Neural cell (in vitro differentiated cells): ENCODE data around the gene NOD2. TPM values are rescaled to one million over a fixed set of nuclear protein-coding genes. Genes with fewer than 3 reads are reported as not detected.

Source experiments
- H2AFZ ChIP-seq: fragments of 200-600, 300-800 bp; sonication (generic), shearing (Covaris generic); 2 replicates; pipeline ENCODE4 v1.6.0; 2014; ENCODE audit warnings: low read depth, mild to moderate bottlenecking, antibody characterized with exemption, low read length, moderate library complexity
- H3F3A ChIP-seq: fragments of 200-600 bp; shearing (Covaris generic); 2 replicates; pipeline ENCODE4 v1.6.1; 2016; ENCODE audit warnings: mild to moderate bottlenecking, moderate library complexity, mixed read lengths, antibody characterized with exemption, low read length; ENCODE audit not compliant: insufficient read depth, poor library complexity, severe bottlenecking
- H3K27ac ChIP-seq: fragments of 200-600, 300-800 bp; sonication (generic), shearing (Covaris generic); 2 replicates; pipeline ENCODE4 v1.5.1; 2014; ENCODE audit warnings: mild to moderate bottlenecking, low read length, moderate library complexity
- H3K27me3 ChIP-seq: fragments of 300-800, 200-600 bp; sonication (generic), shearing (Covaris generic); 2 replicates; pipeline ENCODE4 v1.6.0; 2014; ENCODE audit warnings: mild to moderate bottlenecking, low read depth, low read length, moderate library complexity; ENCODE audit not compliant: insufficient read depth
- H3K36me3 ChIP-seq: fragments of 300-800, 200-600 bp; sonication (generic), shearing (Covaris generic); 2 replicates; pipeline ENCODE4 v1.5.1; 2014; ENCODE audit warnings: mild to moderate bottlenecking, antibody characterized with exemption, low read length, moderate library complexity; ENCODE audit not compliant: insufficient read depth
- H3K4me2 ChIP-seq: fragments of 300-800, 200-600 bp; sonication (generic), shearing (Covaris generic); 2 replicates; pipeline ENCODE4 v1.6.0; 2014; ENCODE audit warnings: mild to moderate bottlenecking, low read length
- H3K4me3 ChIP-seq: fragments of 300-800, 200-600 bp; sonication (generic), shearing (Covaris generic); 2 replicates; pipeline ENCODE4 v1.5.1; 2014; ENCODE audit warnings: mild to moderate bottlenecking, low read length, moderate library complexity
- H3K79me2 ChIP-seq: fragments of 200-600 bp; shearing (Covaris generic); replicated peaks from 2 replicates; pipeline ENCODE4 v1.6.0; 2014; ENCODE audit warnings: mild to moderate bottlenecking, low read length, moderate library complexity; ENCODE audit not compliant: insufficient read depth
- H3K9ac ChIP-seq: fragments of 300-800, 200-600 bp; sonication (generic), shearing (Covaris generic); 2 replicates; pipeline ENCODE4 v1.6.1; 2016; ENCODE audit warnings: mild to moderate bottlenecking, low read length, mixed read lengths
- H3K9me2 ChIP-seq: fragments of 200-600 bp; shearing (Covaris generic); 2 replicates; pipeline ENCODE4 v1.6.1; 2016; ENCODE audit warnings: mild to moderate bottlenecking, low read length, mixed read lengths; ENCODE audit not compliant: insufficient read depth
- H3K9me3 ChIP-seq: fragments of 200-600, 300-800 bp; sonication (generic), shearing (Covaris generic); 2 replicates; pipeline ENCODE4 v1.6.1; 2016; ENCODE audit warnings: mild to moderate bottlenecking, mixed run types, low read length, moderate library complexity, mixed read lengths
- H4K20me1 ChIP-seq: fragments of 200-600 bp; shearing (Covaris generic); 2 replicates; pipeline ENCODE4 v1.6.1; 2016; ENCODE audit warnings: mild to moderate bottlenecking, mixed run types; ENCODE audit not compliant: insufficient read depth
- EP300 ChIP-seq: fragments of 450-650 bp; conservative IDR thresholded peaks from 2 replicates; pipeline ENCODE4 v1.6.1; 2014; ENCODE audit warnings: antibody characterized with exemption, mild to moderate bottlenecking, moderate library complexity; ENCODE audit not compliant: poor library complexity, severe bottlenecking
- MXI1 ChIP-seq: fragments of 450-650 bp; conservative IDR thresholded peaks from 2 replicates; pipeline ENCODE4 v1.6.1; 2014; ENCODE audit warnings: antibody characterized with exemption, mild to moderate bottlenecking; ENCODE audit not compliant: poor library complexity, severe bottlenecking
- POLR2AphosphoS5 ChIP-seq: IDR thresholded peaks from 2 replicates; pipeline ENCODE4 v1.6.1; 2012
- RAD21 ChIP-seq: fragments of 450-650 bp; conservative IDR thresholded peaks from 2 replicates; pipeline ENCODE4 v1.6.1; 2014; ENCODE audit warnings: antibody characterized with exemption, mild to moderate bottlenecking, moderate library complexity
- REST ChIP-seq: IDR thresholded peaks from 2 replicates; pipeline ENCODE4 v1.6.1; 2012; ENCODE audit warnings: borderline replicate concordance
- SMC3 ChIP-seq: fragments of 450-650 bp; conservative IDR thresholded peaks from 2 replicates; pipeline ENCODE4 v1.6.1; 2014; ENCODE audit warnings: antibody characterized with exemption, mild to moderate bottlenecking, moderate library complexity; ENCODE audit not compliant: poor library complexity
- TAF1 ChIP-seq: IDR thresholded peaks from 2 replicates; pipeline ENCODE4 v1.6.1; 2012; ENCODE audit warnings: low read depth
- polyA plus RNA-seq: library from polyadenylated mRNA; depleted of rRNA; stranded (reverse); fragments of >200 nt; gene quantifications from 2 replicates; pipeline ENCODE4 v1.2.3, GENCODE V29; 2014
- TF ChIP-seq, protein P1 (sequence below): fragments of 450-650 bp; IDR thresholded peaks from 2 replicates; pipeline ENCODE4 v1.5.1; 2014; ENCODE audit warnings: antibody characterized with exemption, mild to moderate bottlenecking, moderate library complexity; ENCODE audit not compliant: poor library complexity, severe bottlenecking

NOD2 gene
- polyA plus RNA-seq, 1 donor from 2014 or later, result not detected

DNA sequence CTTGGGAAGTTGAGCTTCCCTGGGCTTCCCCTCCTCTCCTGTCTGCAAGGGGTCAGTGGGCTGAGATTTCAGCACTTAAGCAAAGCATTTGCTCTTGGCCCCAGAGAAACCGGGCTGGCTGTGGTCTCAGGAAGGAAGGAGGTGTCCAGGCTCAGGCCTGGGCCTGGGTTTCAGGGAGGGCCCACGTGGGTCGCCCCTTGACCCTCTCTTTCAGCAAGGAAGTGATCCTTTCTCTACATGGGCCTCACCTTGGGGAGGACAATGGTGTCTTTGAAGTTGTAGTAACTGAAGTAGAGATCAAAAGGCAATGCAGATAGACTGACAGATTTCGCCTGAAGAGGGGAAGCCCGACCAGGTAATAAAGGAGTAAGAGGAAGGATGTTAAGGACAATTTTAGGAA lies 2.7 kb downstream of the NOD2 start (continued):
- no peak for TF ChIP-seq POLR2AphosphoS5

DNA sequence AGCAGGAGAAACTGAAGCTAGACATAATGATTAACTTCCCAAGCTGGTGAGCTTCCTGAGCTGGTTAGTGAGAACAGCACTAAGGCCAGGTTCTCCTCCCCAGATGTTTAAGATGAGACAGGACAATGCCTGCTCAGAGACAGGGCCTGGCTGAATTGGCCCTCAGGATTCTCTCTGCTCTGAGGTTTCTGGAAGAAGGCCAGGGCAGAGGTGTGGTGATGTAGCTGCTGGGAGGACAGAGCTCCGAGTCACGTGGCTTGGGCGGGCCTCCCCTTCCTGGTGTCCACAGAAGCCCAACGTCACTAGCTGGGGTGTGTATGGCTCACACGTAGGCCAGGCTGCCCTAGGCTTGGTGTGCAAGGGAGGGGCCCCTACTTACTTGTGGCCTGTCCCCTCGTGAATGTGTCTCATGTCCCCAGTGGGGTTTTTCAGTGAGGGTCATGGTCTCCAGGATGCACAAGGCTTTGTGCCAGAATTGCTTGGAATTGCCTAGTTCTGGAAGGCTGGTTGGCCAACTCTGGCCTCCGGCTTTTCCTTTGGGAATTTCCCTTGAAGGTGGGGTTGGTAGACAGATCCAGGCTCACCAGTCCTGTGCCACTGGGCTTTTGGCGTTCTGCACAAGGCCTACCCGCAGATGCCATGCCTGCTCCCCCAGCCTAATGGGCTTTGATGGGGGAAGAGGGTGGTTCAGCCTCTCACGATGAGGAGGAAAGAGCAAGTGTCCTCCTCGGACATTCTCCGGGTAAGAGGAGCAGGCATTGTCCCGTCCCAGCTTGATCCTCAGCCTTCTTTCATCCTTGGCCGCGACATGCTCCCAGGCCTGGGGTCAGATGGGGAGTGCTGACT lies 3.4 kb downstream of the NOD2 start:
- Histone ChIP-seq H4K20me1 (no peaks in the 10 kb centered on the region), H3K36me3 (no peaks in the 10 kb centered on the region), H3K9me3 (no peaks in the 10 kb centered on the region), H3K27me3 (peaks cover 17% of the 10 kb centered on the region), H3K4me2 (no peak overlapping the region), H3K4me3 (no peak overlapping the region), H3K27ac (no peak overlapping the region), H2AFZ (no peak overlapping the region), H3K9me2 (no peaks in the 10 kb centered on the region), H3F3A (no peaks in the 10 kb centered on the region), H3K79me2 (no peaks in the 10 kb centered on the region), H3K9ac (no peak overlapping the region)
- no peak for TF ChIP-seq EP300

GRCh38 chr16:50697421-50697715 lies 4.0 kb downstream of the NOD2 start:
- no peak overlapping the region for H3K27ac ChIP-seq
- no peaks in the 10 kb centered on the region for H4K20me1 ChIP-seq
- no peaks in the 10 kb centered on the region for H3K9me2 ChIP-seq
- no peak overlapping the region for H3K9ac ChIP-seq
- no peaks in the 10 kb centered on the region for H3K36me3 ChIP-seq
- H2AFZ ChIP-seq, result no peak overlapping the region
- H3K9me3 ChIP-seq, result no peaks in the 10 kb centered on the region
- no peaks in the 10 kb centered on the region for H3K79me2 ChIP-seq
- TF ChIP-seq MXI1 (no peak), EP300 (no peak), SMC3 (no peak), TAF1 (no peak), RAD21 (no peak), REST (no peak), POLR2AphosphoS5 (no peak)
- TF ChIP-seq, protein P1, sequence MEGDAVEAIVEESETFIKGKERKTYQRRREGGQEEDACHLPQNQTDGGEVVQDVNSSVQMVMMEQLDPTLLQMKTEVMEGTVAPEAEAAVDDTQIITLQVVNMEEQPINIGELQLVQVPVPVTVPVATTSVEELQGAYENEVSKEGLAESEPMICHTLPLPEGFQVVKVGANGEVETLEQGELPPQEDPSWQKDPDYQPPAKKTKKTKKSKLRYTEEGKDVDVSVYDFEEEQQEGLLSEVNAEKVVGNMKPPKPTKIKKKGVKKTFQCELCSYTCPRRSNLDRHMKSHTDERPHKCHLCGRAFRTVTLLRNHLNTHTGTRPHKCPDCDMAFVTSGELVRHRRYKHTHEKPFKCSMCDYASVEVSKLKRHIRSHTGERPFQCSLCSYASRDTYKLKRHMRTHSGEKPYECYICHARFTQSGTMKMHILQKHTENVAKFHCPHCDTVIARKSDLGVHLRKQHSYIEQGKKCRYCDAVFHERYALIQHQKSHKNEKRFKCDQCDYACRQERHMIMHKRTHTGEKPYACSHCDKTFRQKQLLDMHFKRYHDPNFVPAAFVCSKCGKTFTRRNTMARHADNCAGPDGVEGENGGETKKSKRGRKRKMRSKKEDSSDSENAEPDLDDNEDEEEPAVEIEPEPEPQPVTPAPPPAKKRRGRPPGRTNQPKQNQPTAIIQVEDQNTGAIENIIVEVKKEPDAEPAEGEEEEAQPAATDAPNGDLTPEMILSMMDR, result no peak
- peaks cover 17% of the 10 kb centered on the region for H3K27me3 ChIP-seq
- no peak overlapping the region for H3K4me3 ChIP-seq
- no peaks in the 10 kb centered on the region for H3F3A ChIP-seq
- no peak overlapping the region for H3K4me2 ChIP-seq
